HEK293 (cell line): ENCODE measurements around the gene DDX52.
"Not testable (repeated sequence)": the region's sequence is repeated elsewhere in the genome, so short reads cannot be mapped to it uniquely, and the experiment has no call there.

Experiments used
- CTCF ChIA-PET: fragments of 350-600 bp; formaldehyde crosslinking; extraction: SDS; loops from one replicate; lab custom pipeline; 2021; ENCODE audit warnings: antibody characterized with exemption; lab: Yijun Ruan, JAX
- POLR2A ChIA-PET: fragments of 300-600 bp; formaldehyde crosslinking; extraction: SDS; loops from one replicate; lab custom pipeline; 2020; ENCODE audit warnings: antibody characterized with exemption, inconsistent platforms; lab: Yijun Ruan, JAX
- H3K27ac ChIP-seq: fragments of 200-500 bp; sonication (Bioruptor generic); 2 replicates; pipeline ENCODE4 v1.5.1; 2014; ENCODE audit warnings: low read depth, low read length, control low read depth, inconsistent platforms; ENCODE audit errors: extremely low read depth
- H3K36me3 ChIP-seq, 2 experiments: fragments of 200-500 bp in 1 of 2; sonication (Bioruptor generic) in 1 of 2; 1 replicate in 1 of 2; 2 replicates in 1 of 2; pipeline ENCODE4 v1.5.1; 2014 to 2017; ENCODE audit warnings: inconsistent platforms in 2 of 2, low read length in 2 of 2; ENCODE audit not compliant: control insufficient read depth in 2 of 2, insufficient read depth in 1 of 2
- H3K4me1 ChIP-seq: fragments of 200-500 bp; sonication (Bioruptor generic); 2 replicates; pipeline ENCODE4 v1.5.1; 2014; ENCODE audit warnings: mild to moderate bottlenecking, low read length, inconsistent platforms; ENCODE audit not compliant: control insufficient read depth, insufficient read depth
- H3K4me3 ChIP-seq: 2 replicates; pipeline ENCODE4 v1.5.1; 2011; ENCODE audit warnings: low read depth, mild to moderate bottlenecking, control low read depth, low read length, moderate library complexity
- H3K9me3 ChIP-seq: fragments of 200-500 bp; sonication (Bioruptor generic); 2 replicates; pipeline ENCODE4 v1.5.1; 2014; ENCODE audit warnings: low read depth, low read length, inconsistent platforms; ENCODE audit not compliant: control insufficient read depth, insufficient read depth
- KLF1 ChIP-seq: fragments of 450-650 bp; formaldehyde crosslinking; IDR thresholded peaks from 2 replicates; pipeline ENCODE4 v1.5.1; 2016; ENCODE audit warnings: missing biosample characterization, missing genetic modification characterization
- KLF8 ChIP-seq: fragments of 450-650 bp; formaldehyde crosslinking; IDR thresholded peaks from 2 replicates; pipeline ENCODE4 v1.5.1; 2016; ENCODE audit warnings: missing biosample characterization, missing genetic modification characterization
- SCRT1 ChIP-seq: fragments of 450-650 bp; formaldehyde crosslinking; IDR thresholded peaks from 2 replicates; pipeline ENCODE4 v1.5.1; 2016; ENCODE audit warnings: missing biosample characterization, missing genetic modification characterization, borderline replicate concordance
- SCRT2 ChIP-seq: fragments of 450-650 bp; formaldehyde crosslinking; IDR thresholded peaks from 2 replicates; pipeline ENCODE4 v1.5.1; 2016; ENCODE audit warnings: missing biosample characterization, missing genetic modification characterization
- ZBTB11 ChIP-seq: fragments of 450-650 bp; formaldehyde crosslinking; conservative IDR thresholded peaks from 2 replicates; pipeline ENCODE4 v1.5.1; 2016; ENCODE audit warnings: low read depth, missing biosample characterization, missing genetic modification characterization
- ZBTB21 ChIP-seq: fragments of 450-650 bp; formaldehyde crosslinking; IDR thresholded peaks from 2 replicates; pipeline ENCODE4 v1.5.1; 2017; ENCODE audit warnings: missing biosample characterization, missing genetic modification characterization
- ZBTB8A ChIP-seq: fragments of 450-650 bp; formaldehyde crosslinking; IDR thresholded peaks from 2 replicates; pipeline ENCODE4 v1.5.1; 2016; ENCODE audit warnings: missing biosample characterization, missing genetic modification characterization
- ZNF10 ChIP-seq: fragments of 450-650 bp; formaldehyde crosslinking; IDR thresholded peaks from 2 replicates; pipeline ENCODE4 v1.5.1; 2017; ENCODE audit warnings: missing biosample characterization, missing genetic modification characterization
- ZNF292 ChIP-seq: fragments of 450-650 bp; formaldehyde crosslinking; IDR thresholded peaks from 2 replicates; pipeline ENCODE4 v1.5.1; 2016; ENCODE audit warnings: low read depth, missing biosample characterization, missing genetic modification characterization, borderline replicate concordance
- ZNF350 ChIP-seq: fragments of 450-650 bp; formaldehyde crosslinking; IDR thresholded peaks from 2 replicates; pipeline ENCODE4 v1.5.0; 2017; ENCODE audit warnings: missing biosample characterization, mild to moderate bottlenecking, missing genetic modification characterization
- ZNF354C ChIP-seq: fragments of 450-650 bp; formaldehyde crosslinking; IDR thresholded peaks from 2 replicates; pipeline ENCODE4 v1.5.1; 2016; ENCODE audit warnings: missing biosample characterization, missing genetic modification characterization, low read depth, borderline replicate concordance
- ZNF449 ChIP-seq: fragments of 450-650 bp; formaldehyde crosslinking; IDR thresholded peaks from 2 replicates; pipeline ENCODE4 v1.5.1; 2017; ENCODE audit warnings: missing biosample characterization, mild to moderate bottlenecking, missing genetic modification characterization, moderate library complexity
- ZSCAN16 ChIP-seq: fragments of 450-650 bp; formaldehyde crosslinking; IDR thresholded peaks from 2 replicates; pipeline ENCODE4 v1.5.1; 2016; ENCODE audit warnings: missing biosample characterization, missing genetic modification characterization
- TF ChIP-seq, protein P1 (sequence below): fragments of 450-650 bp; formaldehyde crosslinking; IDR thresholded peaks from 2 replicates; pipeline ENCODE4 v1.5.1; 2017; ENCODE audit warnings: missing biosample characterization, missing genetic modification characterization

Gene DDX52

DNA sequence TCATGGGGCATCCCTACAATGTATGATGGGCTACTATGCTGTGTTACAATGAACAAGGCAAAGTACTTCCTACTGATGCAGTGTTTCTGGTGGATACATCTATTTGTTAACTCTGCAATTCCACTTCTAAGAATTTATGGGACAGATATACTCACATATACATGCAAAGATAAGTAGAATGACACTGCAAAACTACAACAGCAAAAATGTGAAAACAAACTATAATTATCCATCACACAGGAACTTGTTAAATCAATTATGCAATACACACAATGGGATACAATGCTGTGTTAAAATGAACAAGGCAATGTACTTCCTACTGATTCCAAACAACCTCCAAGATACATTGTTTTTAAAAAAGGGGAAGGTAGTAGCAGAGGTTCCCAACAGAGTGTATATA, 3.2 kb downstream of the DDX52 start (continued):
- TF ChIP-seq ZBTB8A (tag by site-specific recombination): no peak
- TF ChIP-seq ZSCAN16: no peak

GRCh38 chr17:37637956-37638355, 5.3 kb downstream of the DDX52 start:
- TF ChIP-seq ZNF354C (tag by site-specific recombination) (no peak), ZNF449 (tag by site-specific recombination) (no peak), SCRT1 (tag by site-specific recombination) (peak; percentile 64; the same call in 1 of the 2 replicates), KLF1 (tag by site-specific recombination) (no peak), SCRT2 (tag by site-specific recombination) (peak; percentile 83), ZNF10 (tag by site-specific recombination) (no peak)
- TF ChIP-seq, protein P1, sequence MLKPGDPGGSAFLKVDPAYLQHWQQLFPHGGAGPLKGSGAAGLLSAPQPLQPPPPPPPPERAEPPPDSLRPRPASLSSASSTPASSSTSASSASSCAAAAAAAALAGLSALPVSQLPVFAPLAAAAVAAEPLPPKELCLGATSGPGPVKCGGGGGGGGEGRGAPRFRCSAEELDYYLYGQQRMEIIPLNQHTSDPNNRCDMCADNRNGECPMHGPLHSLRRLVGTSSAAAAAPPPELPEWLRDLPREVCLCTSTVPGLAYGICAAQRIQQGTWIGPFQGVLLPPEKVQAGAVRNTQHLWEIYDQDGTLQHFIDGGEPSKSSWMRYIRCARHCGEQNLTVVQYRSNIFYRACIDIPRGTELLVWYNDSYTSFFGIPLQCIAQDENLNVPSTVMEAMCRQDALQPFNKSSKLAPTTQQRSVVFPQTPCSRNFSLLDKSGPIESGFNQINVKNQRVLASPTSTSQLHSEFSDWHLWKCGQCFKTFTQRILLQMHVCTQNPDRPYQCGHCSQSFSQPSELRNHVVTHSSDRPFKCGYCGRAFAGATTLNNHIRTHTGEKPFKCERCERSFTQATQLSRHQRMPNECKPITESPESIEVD (tag by site-specific recombination): no peak
- CTCF ChIA-PET: interaction anchor here (1.1 to 1.7 kb wide), 2 partner anchors 11 to 133 kb away, joined by 3 to 4 read pairs; no protein-coding TSS in a partner anchor
- Histone ChIP-seq H3K9me3 (no peaks in the 10 kb centered on the region), H3K4me3 (no peak overlapping the region), H3K27ac (no peak overlapping the region), H3K4me1 (no peaks in the 10 kb centered on the region; the same call in 1 of the 2 replicates), H3K36me3 (peaks cover 75 to 79% of the 10 kb centered on the region in 2 experiments)
- POLR2A ChIA-PET: interaction anchor here (2.7 kb wide), 1 partner anchor 29 kb away, joined by 6 read pairs; the partner anchor contains the start of gene SYNRG

DNA sequence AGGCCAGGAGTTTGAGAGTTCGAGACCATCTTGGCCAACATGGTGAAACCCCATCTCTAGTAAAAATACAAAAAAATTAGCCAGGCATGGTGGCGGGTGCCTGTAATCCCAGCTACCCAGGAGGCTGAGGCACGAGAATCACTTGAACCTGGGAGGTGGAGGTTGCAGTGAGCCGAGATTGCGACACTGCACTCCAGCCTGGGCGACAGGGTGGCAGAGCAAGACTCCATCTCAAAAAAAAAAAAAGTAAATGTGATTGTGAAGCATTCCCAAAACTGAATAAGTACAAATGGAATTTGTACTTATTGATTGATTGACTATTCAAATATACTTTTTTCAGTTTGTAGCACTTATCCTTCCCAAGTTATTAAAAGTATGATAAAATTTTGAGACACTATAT, 26.8 kb downstream of the DDX52 start:
- POLR2A ChIA-PET, H3K4me1 ChIP-seq, H3K27ac ChIP-seq, H3K9me3 ChIP-seq, H3K4me3 ChIP-seq, CTCF ChIA-PET: not testable (repeated sequence)
- H3K36me3 ChIP-seq: peaks cover 62 to 92% of the 10 kb centered on the region in 2 experiments

DNA sequence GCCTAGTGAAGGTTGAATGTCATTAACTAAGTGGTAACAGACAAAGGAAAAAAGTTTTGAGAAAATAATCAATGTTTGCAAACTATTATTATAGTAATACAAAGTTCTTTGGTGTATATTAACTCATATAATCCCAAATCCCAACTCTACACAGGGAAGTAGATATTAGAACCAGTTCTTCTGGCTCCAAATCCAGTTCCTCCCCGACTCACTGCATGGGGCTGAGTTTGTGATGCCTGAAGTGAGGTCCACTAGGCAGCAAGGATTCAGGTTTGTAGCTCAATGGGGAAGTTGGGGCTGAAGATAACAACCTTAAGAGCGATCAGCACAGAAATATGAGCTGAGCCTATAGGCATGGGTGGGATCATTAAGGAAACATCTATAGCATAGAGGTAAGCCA, 28.4 kb downstream of the DDX52 start:
- no peak overlapping the region for H3K27ac ChIP-seq
- no peaks in the 10 kb centered on the region for H3K4me1 ChIP-seq
- CTCF ChIA-PET: no interaction called here
- peaks cover 60 to 79% of the 10 kb centered on the region in 2 experiments for H3K36me3 ChIP-seq
- POLR2A ChIA-PET: no interaction called here
- no peak for TF ChIP-seq ZNF350
- TF ChIP-seq ZBTB11 (tag by site-specific recombination): no peak
- no peak for TF ChIP-seq KLF8
- no peak for TF ChIP-seq ZBTB21 (tag by site-specific recombination)
- no peak for TF ChIP-seq ZNF292 (tag by site-specific recombination)
- no peaks in the 10 kb centered on the region for H3K9me3 ChIP-seq
- H3K4me3 ChIP-seq: no peak overlapping the region
